VCaP (cell line): ENCODE measurements around the gene FBXO9.

Experiments used
- H3K27ac ChIP-seq: fragments of 450-650 bp; 2 replicates; pipeline ENCODE4 v1.5.1; 2017
- CTCF ChIP-seq: fragments of 450-650 bp; conservative IDR thresholded peaks from 2 replicates; pipeline ENCODE4 v1.5.1; 2017; ENCODE audit warnings: mild to moderate bottlenecking, moderate library complexity

Gene FBXO9

GRCh38 chr6:53109612-53110011, 44.4 kb downstream of the FBXO9 start:
- no peak for TF ChIP-seq CTCF
- no peak overlapping the region for H3K27ac ChIP-seq

DNA sequence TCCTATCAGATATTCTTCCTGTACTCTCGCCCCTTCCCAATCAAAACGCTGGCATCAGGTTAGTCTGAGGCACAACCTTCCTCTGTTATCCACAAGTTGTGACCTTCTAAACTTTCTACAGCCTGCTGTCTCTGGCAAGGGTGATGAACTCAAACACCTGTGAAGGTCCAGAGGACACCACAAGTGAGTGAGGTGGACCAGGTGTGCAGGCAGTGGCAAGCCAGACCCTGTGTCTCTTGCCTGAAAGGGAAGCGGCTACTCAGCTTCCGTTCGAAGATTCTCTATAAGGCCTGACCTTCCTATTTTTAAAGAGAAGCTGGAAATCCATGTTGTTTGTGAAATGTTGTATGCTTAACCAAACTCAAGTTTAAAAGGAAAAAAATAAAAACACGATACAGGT, 46.7 kb downstream of the FBXO9 start:
- no peak for TF ChIP-seq CTCF
- peak overlapping the region; percentile 74 for H3K27ac ChIP-seq

DNA sequence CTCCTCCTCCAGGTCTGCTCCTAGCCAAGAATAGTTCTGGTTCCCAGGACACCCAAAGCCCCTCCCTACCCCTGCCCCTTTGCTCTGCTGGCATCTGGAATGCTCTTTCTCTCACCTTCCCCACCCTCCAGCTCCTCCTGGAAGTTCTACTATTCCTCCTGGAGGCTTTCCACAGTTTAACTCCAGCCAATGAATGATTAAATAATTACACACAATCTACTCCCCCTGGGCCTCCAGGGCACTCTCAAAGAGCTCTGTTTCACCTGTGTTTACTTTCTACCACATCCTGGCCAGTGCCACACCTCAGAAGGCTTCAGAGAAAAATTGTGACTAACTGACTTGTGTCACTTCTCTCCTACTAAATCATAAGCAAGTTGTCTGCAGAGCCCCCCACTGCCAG, 47.2 kb downstream of the FBXO9 start:
- H3K27ac ChIP-seq, result peak overlapping the region; percentile 74
- no peak for TF ChIP-seq CTCF

DNA sequence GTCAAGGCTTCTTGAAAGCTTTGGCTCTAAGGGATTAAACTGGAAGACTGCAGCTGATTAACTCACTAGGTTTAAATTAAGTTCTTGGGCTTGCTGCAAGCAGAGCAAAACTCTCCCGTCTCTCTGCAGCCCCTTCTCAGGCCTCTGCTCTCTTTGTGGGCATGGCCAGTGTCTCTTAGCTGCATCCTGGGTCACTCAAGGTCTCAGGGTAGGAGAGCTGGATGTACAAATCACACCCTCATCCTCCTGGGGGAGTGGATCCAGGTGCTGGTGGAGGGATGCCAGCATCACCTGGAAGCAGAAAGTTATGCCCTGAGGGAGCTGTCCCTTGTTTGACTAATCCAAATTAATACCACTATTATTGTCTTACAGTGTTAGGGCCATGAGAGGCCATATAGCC, 47.7 kb downstream of the FBXO9 start:
- no peak for TF ChIP-seq CTCF
- H3K27ac ChIP-seq, result peak overlapping the region; percentile 74

DNA sequence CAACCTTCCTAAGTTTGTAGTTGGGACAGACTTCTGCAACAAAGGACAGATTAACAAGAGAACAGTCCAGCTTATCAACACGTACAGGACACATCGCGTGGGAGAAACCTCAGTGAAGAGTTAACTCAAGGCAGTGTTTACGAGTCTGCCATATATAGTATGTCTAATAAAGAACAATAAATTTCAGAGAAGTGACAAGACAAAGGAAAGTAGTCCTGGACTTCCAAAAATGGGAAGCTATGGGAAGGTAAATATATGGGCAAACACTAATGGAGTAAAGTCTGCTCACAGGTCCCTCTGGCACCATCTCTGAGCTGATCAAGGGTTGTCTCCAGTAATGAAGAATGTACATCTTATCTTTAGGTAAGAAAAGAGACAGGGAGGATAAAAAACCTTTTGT, 48.5 kb downstream of the FBXO9 start:
- TF ChIP-seq CTCF, result no peak
- H3K27ac ChIP-seq, result peak overlapping the region; percentile 74

DNA sequence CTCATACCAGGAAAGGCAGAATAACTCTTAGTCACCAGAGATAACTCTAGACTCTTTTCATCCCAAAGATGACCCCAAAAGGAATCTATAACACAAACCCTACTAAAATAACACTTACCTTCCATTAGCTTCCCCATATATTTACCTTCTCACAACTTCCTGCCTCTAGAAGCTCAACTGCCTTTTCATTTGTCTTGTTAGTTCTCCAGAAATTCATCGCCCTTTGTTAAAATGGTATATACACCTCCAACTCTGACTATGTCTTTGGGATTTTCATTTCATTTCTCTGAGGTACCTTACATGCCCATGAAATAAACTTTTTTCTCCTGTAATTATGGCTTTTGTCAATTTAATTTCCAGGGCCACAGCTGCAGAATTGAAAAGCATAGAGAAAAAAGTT, 49.9 kb downstream of the FBXO9 start:
- TF ChIP-seq CTCF, result no peak
- H3K27ac ChIP-seq, result no peak overlapping the region

- TF ChIP-seq CTCF, result no peak
Measured at GRCh38 chr6:53115741-53116140, 50.5 kb downstream of the FBXO9 start.

GRCh38 chr6:53119349-53119748, 54.1 kb downstream of the FBXO9 start:
- TF ChIP-seq CTCF, result no peak
- peak overlapping the region; percentile 49 for H3K27ac ChIP-seq

More at GRCh38 chr6:53115741-53116140, 50.5 kb downstream of the FBXO9 start:
- H3K27ac ChIP-seq, result no peak overlapping the region
